Neural cell (in vitro differentiated cells): ENCODE data around the gene GPSM1. TPM values are rescaled to one million over a fixed set of nuclear protein-coding genes. Genes with fewer than 3 reads are reported as not detected.

ENCODE experiments used
- H2AFZ ChIP-seq: fragments of 200-600, 300-800 bp; sonication (generic), shearing (Covaris generic); 2 replicates; pipeline ENCODE4 v1.6.0; 2014; ENCODE audit warnings: low read depth, mild to moderate bottlenecking, antibody characterized with exemption, low read length, moderate library complexity
- H3F3A ChIP-seq: fragments of 200-600 bp; shearing (Covaris generic); 2 replicates; pipeline ENCODE4 v1.6.1; 2016; ENCODE audit warnings: mild to moderate bottlenecking, moderate library complexity, mixed read lengths, antibody characterized with exemption, low read length; ENCODE audit not compliant: insufficient read depth, poor library complexity, severe bottlenecking
- H3K27ac ChIP-seq: fragments of 200-600, 300-800 bp; sonication (generic), shearing (Covaris generic); 2 replicates; pipeline ENCODE4 v1.5.1; 2014; ENCODE audit warnings: mild to moderate bottlenecking, low read length, moderate library complexity
- H3K27me3 ChIP-seq: fragments of 300-800, 200-600 bp; sonication (generic), shearing (Covaris generic); 2 replicates; pipeline ENCODE4 v1.6.0; 2014; ENCODE audit warnings: mild to moderate bottlenecking, low read depth, low read length, moderate library complexity; ENCODE audit not compliant: insufficient read depth
- H3K36me3 ChIP-seq: fragments of 300-800, 200-600 bp; sonication (generic), shearing (Covaris generic); 2 replicates; pipeline ENCODE4 v1.5.1; 2014; ENCODE audit warnings: mild to moderate bottlenecking, antibody characterized with exemption, low read length, moderate library complexity; ENCODE audit not compliant: insufficient read depth
- H3K4me2 ChIP-seq: fragments of 300-800, 200-600 bp; sonication (generic), shearing (Covaris generic); 2 replicates; pipeline ENCODE4 v1.6.0; 2014; ENCODE audit warnings: mild to moderate bottlenecking, low read length
- H3K4me3 ChIP-seq: fragments of 300-800, 200-600 bp; sonication (generic), shearing (Covaris generic); 2 replicates; pipeline ENCODE4 v1.5.1; 2014; ENCODE audit warnings: mild to moderate bottlenecking, low read length, moderate library complexity
- H3K79me2 ChIP-seq: fragments of 200-600 bp; shearing (Covaris generic); replicated peaks from 2 replicates; pipeline ENCODE4 v1.6.0; 2014; ENCODE audit warnings: mild to moderate bottlenecking, low read length, moderate library complexity; ENCODE audit not compliant: insufficient read depth
- H3K9ac ChIP-seq: fragments of 300-800, 200-600 bp; sonication (generic), shearing (Covaris generic); 2 replicates; pipeline ENCODE4 v1.6.1; 2016; ENCODE audit warnings: mild to moderate bottlenecking, low read length, mixed read lengths
- H3K9me2 ChIP-seq: fragments of 200-600 bp; shearing (Covaris generic); 2 replicates; pipeline ENCODE4 v1.6.1; 2016; ENCODE audit warnings: mild to moderate bottlenecking, low read length, mixed read lengths; ENCODE audit not compliant: insufficient read depth
- H3K9me3 ChIP-seq: fragments of 200-600, 300-800 bp; sonication (generic), shearing (Covaris generic); 2 replicates; pipeline ENCODE4 v1.6.1; 2016; ENCODE audit warnings: mild to moderate bottlenecking, mixed run types, low read length, moderate library complexity, mixed read lengths
- H4K20me1 ChIP-seq: fragments of 200-600 bp; shearing (Covaris generic); 2 replicates; pipeline ENCODE4 v1.6.1; 2016; ENCODE audit warnings: mild to moderate bottlenecking, mixed run types; ENCODE audit not compliant: insufficient read depth
- CTCF ChIP-seq: fragments of 450-650 bp; IDR thresholded peaks from 2 replicates; pipeline ENCODE4 v1.5.1; 2014; ENCODE audit warnings: antibody characterized with exemption, mild to moderate bottlenecking, moderate library complexity; ENCODE audit not compliant: poor library complexity, severe bottlenecking
- EP300 ChIP-seq: fragments of 450-650 bp; conservative IDR thresholded peaks from 2 replicates; pipeline ENCODE4 v1.6.1; 2014; ENCODE audit warnings: antibody characterized with exemption, mild to moderate bottlenecking, moderate library complexity; ENCODE audit not compliant: poor library complexity, severe bottlenecking
- EZH2 ChIP-seq: fragments of 200-600, 300-800 bp; shearing (Covaris generic), sonication (generic); IDR thresholded peaks from 2 replicates; pipeline ENCODE4 v1.6.1; 2014; ENCODE audit warnings: antibody characterized with exemption, low read length, borderline replicate concordance, mild to moderate bottlenecking; ENCODE audit not compliant: insufficient read depth, poor library complexity, severe bottlenecking
- MXI1 ChIP-seq: fragments of 450-650 bp; conservative IDR thresholded peaks from 2 replicates; pipeline ENCODE4 v1.6.1; 2014; ENCODE audit warnings: antibody characterized with exemption, mild to moderate bottlenecking; ENCODE audit not compliant: poor library complexity, severe bottlenecking
- POLR2AphosphoS5 ChIP-seq: IDR thresholded peaks from 2 replicates; pipeline ENCODE4 v1.6.1; 2012
- RAD21 ChIP-seq: fragments of 450-650 bp; conservative IDR thresholded peaks from 2 replicates; pipeline ENCODE4 v1.6.1; 2014; ENCODE audit warnings: antibody characterized with exemption, mild to moderate bottlenecking, moderate library complexity
- REST ChIP-seq: IDR thresholded peaks from 2 replicates; pipeline ENCODE4 v1.6.1; 2012; ENCODE audit warnings: borderline replicate concordance
- SMC3 ChIP-seq: fragments of 450-650 bp; conservative IDR thresholded peaks from 2 replicates; pipeline ENCODE4 v1.6.1; 2014; ENCODE audit warnings: antibody characterized with exemption, mild to moderate bottlenecking, moderate library complexity; ENCODE audit not compliant: poor library complexity
- TAF1 ChIP-seq: IDR thresholded peaks from 2 replicates; pipeline ENCODE4 v1.6.1; 2012; ENCODE audit warnings: low read depth
- polyA plus RNA-seq: library from polyadenylated mRNA; depleted of rRNA; stranded (reverse); fragments of >200 nt; gene quantifications from 2 replicates; pipeline ENCODE4 v1.2.3, GENCODE V29; 2014

The GPSM1 gene
- polyA plus RNA-seq, 1 donor from 2014 or later = 117 TPM

GRCh38 chr9:136324501-136325300, 2.6 kb upstream of the GPSM1 start:
- Histone ChIP-seq H3K9me2 (no peaks in the 10 kb centered on the region), H2AFZ (no peak overlapping the region), H3K4me2 (no peak overlapping the region), H3K27ac (no peak overlapping the region), H3F3A (no peaks in the 10 kb centered on the region), H4K20me1 (no peaks in the 10 kb centered on the region), H3K27me3 (no peaks in the 10 kb centered on the region), H3K36me3 (no peaks in the 10 kb centered on the region), H3K79me2 (peaks cover 18% of the 10 kb centered on the region), H3K4me3 (no peak overlapping the region), H3K9me3 (no peaks in the 10 kb centered on the region), H3K9ac (no peak overlapping the region)
- TF ChIP-seq RAD21 = no peak
- TF ChIP-seq CTCF = no peak
- no peak for TF ChIP-seq SMC3
- no peak for TF ChIP-seq POLR2AphosphoS5
- TF ChIP-seq REST = no peak
- TF ChIP-seq MXI1 = no peak
- TF ChIP-seq EZH2 = no peak
- no peak for TF ChIP-seq TAF1
- no peak for TF ChIP-seq EP300

GRCh38 chr9:136325358-136325757, 2.0 kb upstream of the GPSM1 start:
- Histone ChIP-seq H3K9me3 (no peaks in the 10 kb centered on the region), H2AFZ (no peak overlapping the region), H3K9me2 (no peaks in the 10 kb centered on the region), H3K36me3 (no peaks in the 10 kb centered on the region), H3K79me2 (peaks cover 24% of the 10 kb centered on the region), H3K4me3 (no peak overlapping the region), H3K27ac (no peak overlapping the region), H3K4me2 (no peak overlapping the region), H3K27me3 (no peaks in the 10 kb centered on the region), H3K9ac (no peak overlapping the region), H3F3A (no peaks in the 10 kb centered on the region), H4K20me1 (no peaks in the 10 kb centered on the region)
- no peak for TF ChIP-seq CTCF
- no peak for TF ChIP-seq TAF1
- no peak for TF ChIP-seq EZH2
